AG10803 (cell line): ENCODE measurements around the gene THSD1.

Experiments
- DNase-seq: peaks from one replicate; pipeline ENCODE4 v3.0.0; 2010; ENCODE audit warnings: low read depth
- H3K4me3 ChIP-seq: 2 replicates; pipeline ENCODE4 v1.5.1; 2011; ENCODE audit warnings: mild to moderate bottlenecking, low read length, control low read depth
- TF ChIP-seq, protein P1 (sequence below): conservative IDR thresholded peaks from 2 replicates; pipeline ENCODE4 v1.5.1; 2011; ENCODE audit warnings: mild to moderate bottlenecking, low read length, control low read depth, inconsistent platforms

The THSD1 gene

DNA sequence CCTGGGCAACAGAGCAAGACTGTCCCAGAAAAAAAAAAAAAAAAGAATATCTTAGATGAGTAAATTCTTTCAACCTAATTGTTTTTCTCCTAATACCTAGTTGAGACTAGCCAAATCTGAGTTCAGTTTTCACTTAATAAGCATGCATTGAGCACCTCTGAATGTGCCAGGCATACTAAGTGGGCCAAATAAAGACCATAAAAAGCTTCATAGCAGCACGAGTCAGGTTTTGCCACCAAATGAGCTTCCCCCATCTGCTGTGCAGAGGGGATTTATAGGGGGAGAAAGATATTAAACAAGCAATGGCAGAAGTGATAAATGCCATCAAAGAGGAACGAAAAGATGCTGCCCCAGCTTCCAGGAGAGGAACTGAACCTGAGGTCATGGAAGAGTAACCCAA, 11.4 kb downstream of the THSD1 start:
- H3K4me3 ChIP-seq, result no peak overlapping the region
- DNase-seq, result no peak
- TF ChIP-seq, protein P1, sequence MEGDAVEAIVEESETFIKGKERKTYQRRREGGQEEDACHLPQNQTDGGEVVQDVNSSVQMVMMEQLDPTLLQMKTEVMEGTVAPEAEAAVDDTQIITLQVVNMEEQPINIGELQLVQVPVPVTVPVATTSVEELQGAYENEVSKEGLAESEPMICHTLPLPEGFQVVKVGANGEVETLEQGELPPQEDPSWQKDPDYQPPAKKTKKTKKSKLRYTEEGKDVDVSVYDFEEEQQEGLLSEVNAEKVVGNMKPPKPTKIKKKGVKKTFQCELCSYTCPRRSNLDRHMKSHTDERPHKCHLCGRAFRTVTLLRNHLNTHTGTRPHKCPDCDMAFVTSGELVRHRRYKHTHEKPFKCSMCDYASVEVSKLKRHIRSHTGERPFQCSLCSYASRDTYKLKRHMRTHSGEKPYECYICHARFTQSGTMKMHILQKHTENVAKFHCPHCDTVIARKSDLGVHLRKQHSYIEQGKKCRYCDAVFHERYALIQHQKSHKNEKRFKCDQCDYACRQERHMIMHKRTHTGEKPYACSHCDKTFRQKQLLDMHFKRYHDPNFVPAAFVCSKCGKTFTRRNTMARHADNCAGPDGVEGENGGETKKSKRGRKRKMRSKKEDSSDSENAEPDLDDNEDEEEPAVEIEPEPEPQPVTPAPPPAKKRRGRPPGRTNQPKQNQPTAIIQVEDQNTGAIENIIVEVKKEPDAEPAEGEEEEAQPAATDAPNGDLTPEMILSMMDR, result no peak

DNA sequence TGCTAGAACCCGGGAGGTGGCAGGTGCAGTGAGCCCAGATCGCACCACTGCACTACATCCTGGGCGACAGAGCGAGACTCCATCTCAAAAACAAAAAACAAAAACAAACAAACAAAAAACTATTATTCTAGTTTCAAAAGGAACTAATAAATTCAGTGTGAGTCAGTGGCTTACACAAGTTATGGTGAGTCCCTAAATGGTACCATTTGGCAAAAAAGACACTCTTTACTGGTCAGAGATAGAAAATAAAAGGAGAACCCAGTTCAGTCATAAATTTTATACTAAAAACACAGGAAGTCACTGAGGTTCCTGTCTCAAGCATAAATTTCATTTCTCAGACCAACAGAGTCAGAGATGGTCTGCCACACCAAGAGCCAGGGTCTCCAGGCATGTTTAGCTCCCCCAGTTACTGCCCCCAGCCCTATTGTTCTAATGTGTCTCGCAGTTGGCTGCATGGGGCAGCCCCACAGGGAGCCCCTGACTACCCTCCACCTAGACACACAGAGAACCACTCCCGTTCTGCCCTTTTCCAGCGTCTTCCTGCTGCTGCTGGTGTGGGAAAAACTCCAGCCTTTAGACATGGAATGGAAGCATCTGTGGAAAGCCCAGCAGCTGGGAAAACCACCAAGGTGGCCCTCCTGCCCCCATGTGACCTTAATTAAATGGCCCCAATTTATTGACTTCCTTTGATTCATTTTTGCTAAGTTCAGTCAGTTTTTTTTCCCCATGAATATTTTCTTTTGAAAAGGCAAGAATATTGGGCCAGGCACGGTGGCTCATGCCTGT, 12.2 kb downstream of the THSD1 start:
- TF ChIP-seq, protein P1, result no peak
- no peak for DNase-seq
- no peak overlapping the region for H3K4me3 ChIP-seq

DNA sequence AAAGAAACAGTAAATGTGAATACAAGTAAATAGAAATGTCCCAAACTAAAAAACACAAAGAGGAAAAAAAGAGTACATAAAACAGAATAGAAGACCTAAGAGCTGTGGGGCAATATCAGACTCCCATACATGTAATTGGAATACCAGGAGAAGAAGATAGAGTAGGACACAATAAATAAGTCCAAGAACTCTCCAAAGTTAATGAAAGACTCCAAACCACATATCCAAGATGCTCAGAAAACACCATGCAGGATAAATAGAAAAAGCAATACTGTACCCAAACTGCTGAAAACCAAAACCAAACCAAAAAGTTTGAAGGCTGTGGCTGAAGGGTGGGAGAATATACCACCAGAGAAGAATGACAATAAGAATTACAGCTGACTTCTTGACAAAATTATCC, 18.3 kb downstream of the THSD1 start:
- no peak for DNase-seq

DNA sequence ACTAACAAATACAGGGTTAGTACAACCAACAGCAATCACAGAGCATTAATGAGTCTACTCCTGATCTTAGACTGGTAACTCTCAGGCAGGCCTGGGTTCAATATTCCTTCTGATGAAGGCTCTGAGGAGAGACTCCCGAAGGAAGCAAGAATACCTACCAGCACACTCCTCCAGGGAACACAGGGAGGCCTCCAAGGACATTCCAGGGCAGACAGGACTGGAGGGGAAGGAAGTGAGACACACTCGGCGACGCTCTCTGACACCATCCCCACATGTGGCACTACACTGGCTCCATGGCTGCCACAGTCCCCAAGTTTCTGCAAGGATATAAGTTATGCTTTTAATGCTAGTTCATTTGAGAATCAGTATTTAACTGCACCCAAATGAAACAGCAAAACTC, 20.1 kb downstream of the THSD1 start:
- DNase-seq, result no peak
- TF ChIP-seq, protein P1, result no peak
- no peak overlapping the region for H3K4me3 ChIP-seq

More for the DNA sequence above, 18.3 kb downstream of the THSD1 start:
- TF ChIP-seq, protein P1, result no peak
- no peak overlapping the region for H3K4me3 ChIP-seq

DNA sequence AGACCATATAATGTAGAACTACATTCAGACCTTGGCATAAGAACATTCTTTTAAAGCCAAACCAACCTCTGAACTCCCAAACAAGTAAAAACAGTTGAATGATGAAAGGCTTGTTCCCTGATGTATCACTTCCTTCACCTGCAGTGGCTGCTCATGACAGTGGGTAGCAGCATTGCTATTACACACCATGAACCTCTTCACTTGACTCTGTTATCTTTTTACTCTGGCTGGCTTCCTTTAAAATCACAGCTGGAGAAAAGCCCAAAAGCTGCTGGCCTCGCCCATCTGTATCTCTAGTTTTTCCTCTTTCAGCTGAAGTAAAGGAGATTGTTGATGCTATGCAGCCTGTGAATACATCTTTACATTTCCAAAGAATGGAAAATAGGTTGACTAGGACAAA, 22.6 kb downstream of the THSD1 start:
- no peak for DNase-seq
- TF ChIP-seq, protein P1, result no peak
- no peak overlapping the region for H3K4me3 ChIP-seq

DNA sequence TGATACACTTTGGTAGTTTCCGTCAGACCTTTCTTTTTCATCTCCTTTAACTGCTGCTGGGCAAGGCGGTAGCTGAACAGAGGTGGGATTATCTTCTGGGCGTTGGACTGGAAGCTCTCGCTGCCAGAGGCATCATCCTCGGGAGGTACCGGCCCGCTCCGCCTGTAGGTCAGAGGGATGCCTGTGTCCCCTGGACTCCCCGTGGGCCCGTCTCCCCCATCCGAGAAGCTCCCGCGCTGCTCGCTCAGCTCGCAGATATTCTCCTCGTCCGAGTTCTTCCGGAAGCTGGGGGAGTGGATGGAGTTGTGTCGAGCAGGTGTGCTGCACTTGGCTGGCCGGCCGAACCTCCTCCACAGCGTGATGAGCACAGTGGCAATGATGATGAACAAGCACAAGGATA, 27.7 kb downstream of the THSD1 start:
- no peak for DNase-seq
- no peak overlapping the region for H3K4me3 ChIP-seq
- TF ChIP-seq, protein P1, result no peak

DNA sequence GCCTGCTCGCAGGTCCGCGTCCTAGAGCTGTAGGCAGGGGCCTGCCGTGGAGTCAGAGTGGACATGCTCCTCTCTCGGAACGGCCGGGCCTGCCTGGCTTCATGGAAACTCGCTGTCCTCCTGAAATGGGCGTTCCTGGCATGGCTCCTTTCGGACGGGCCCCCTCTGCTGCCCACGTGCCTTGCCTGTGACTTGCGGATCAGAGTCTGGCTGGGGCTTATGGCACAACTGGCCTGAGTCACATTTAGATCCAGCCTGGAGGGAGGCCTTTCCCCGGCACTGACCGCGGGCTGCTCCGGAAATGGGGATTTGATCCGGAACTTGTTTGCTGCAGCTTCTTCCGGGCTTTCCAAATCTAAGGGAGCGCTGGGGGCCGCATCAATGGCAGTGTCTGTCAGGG, 28.1 kb downstream of the THSD1 start:
- TF ChIP-seq, protein P1, result no peak
- no peak overlapping the region for H3K4me3 ChIP-seq
- DNase-seq, result no peak
